Measurements from ENCODE around the gene CGB2.
"Not testable (repeated sequence)": the region's sequence is repeated elsewhere in the genome, so short reads cannot be mapped to it uniquely, and the experiment has no call there.

CGB2 gene

GRCh38 chr19:49011194-49011593 lies 20.5 kb upstream of the CGB2 start:
- no peak for DNase-seq

- no peak for DNase-seq
Measured at GRCh38 chr19:49014123-49014869, 17.4 kb upstream of the CGB2 start.

GRCh38 chr19:49014870-49015255 lies 16.8 kb upstream of the CGB2 start:
- no peak for DNase-seq

- no peak for DNase-seq
Measured at GRCh38 chr19:49016067-49016839, 15.4 kb upstream of the CGB2 start.

GRCh38 chr19:49017041-49017665 lies 14.5 kb upstream of the CGB2 start, which contains the start of gene LHB:
Gene LHB (minus strand): TSS chr19:49017091. CDS start chr19:49017081, 10 bp downstream.
- DNase-seq = no peak

GRCh38 chr19:49017666-49018351 lies 13.9 kb upstream of the CGB2 start:
- peak; percentile 26 to 72 (median 60) for DNase-seq

- DNase-seq = peak in 1 of 3 experiments; percentile 47
Measured at GRCh38 chr19:49018388-49019241, 13.1 kb upstream of the CGB2 start.

- peak; percentile 38 to 87 (median 63) for DNase-seq
Measured at GRCh38 chr19:49019242-49019932, 12.3 kb upstream of the CGB2 start.

- peak in 1 of 3 experiments; percentile 17 for DNase-seq
Measured at GRCh38 chr19:49020342-49020741, 11.3 kb upstream of the CGB2 start.

GRCh38 chr19:49020931-49021895 lies 10.5 kb upstream of the CGB2 start:
- DNase-seq = peak in 1 of 3 experiments; percentile 26

GRCh38 chr19:49022116-49022515 lies 9.6 kb upstream of the CGB2 start:
- no peak for DNase-seq

- not testable (repeated sequence) for DNase-seq
Measured at GRCh38 chr19:49024233-49024632, 7.5 kb upstream of the CGB2 start, which contains the start of gene CGB3. Gene CGB3 (minus strand): TSS chr19:49024333. CDS start chr19:49023971, 362 bp downstream.

- not testable (repeated sequence) for DNase-seq
Measured at GRCh38 chr19:49025088-49025487, 6.6 kb upstream of the CGB2 start.

- not testable (repeated sequence) for DNase-seq
Measured at GRCh38 chr19:49025599-49025998, 6.1 kb upstream of the CGB2 start.

- DNase-seq = not testable (repeated sequence)
Measured at GRCh38 chr19:49028686-49029085, 3.0 kb upstream of the CGB2 start.

- not testable (repeated sequence) for DNase-seq
Measured at GRCh38 chr19:49029749-49030148, 1.9 kb upstream of the CGB2 start.

- DNase-seq = not testable (repeated sequence)
Measured at GRCh38 chr19:49030323-49030722, 1.4 kb upstream of the CGB2 start.

GRCh38 chr19:49036815-49037214 lies 5.1 kb downstream of the CGB2 start, which contains the start of gene CGB1:
Gene CGB1 (minus strand): TSS chr19:49036895. CDS start chr19:49036711, 184 bp downstream.
- not testable (repeated sequence) for DNase-seq

GRCh38 chr19:49038111-49038510 lies 6.4 kb downstream of the CGB2 start:
- DNase-seq = not testable (repeated sequence)

Measured in NCI-H1417 (cell line).